Measurements from ENCODE around the gene SIRT5. TPM values are rescaled to one million over a fixed set of nuclear protein-coding genes. Genes with fewer than 3 reads are reported as not detected.

SIRT5 gene
- total RNA-seq, 4 donors from 2014 or later = 16.2 to 27.9 (median 18.0) TPM

- H3K4me1 ChIP-seq = no peaks in the 10 kb centered on the region
- intact Hi-C loops (cut with DNase I; ENCODE audit: low total_unique reads) = no loop called here
- no peaks in the 10 kb centered on the region for H3K27me3 ChIP-seq
- no peaks in the 10 kb centered on the region for H3K9me3 ChIP-seq
- TF ChIP-seq POLR2A (IDR thresholded peaks at IDR 0.05) (no peak), CTCF (IDR thresholded peaks at IDR 0.05) (no peak)
- no peaks in the 10 kb centered on the region for H3K36me3 ChIP-seq
- DNase-seq = no peak
- no peak overlapping the region for H3K27ac ChIP-seq
- no peak overlapping the region for H3K4me3 ChIP-seq
Measured at GRCh38 chr6:13604135-13604534, 29.7 kb downstream of the SIRT5 start.

- DNase-seq = no peak
- Histone ChIP-seq H3K36me3 (no peaks in the 10 kb centered on the region), H3K4me3 (no peak overlapping the region), H3K9me3 (no peaks in the 10 kb centered on the region), H3K4me1 (no peaks in the 10 kb centered on the region), H3K27ac (no peak overlapping the region), H3K27me3 (no peaks in the 10 kb centered on the region)
- intact Hi-C loops (cut with DNase I; ENCODE audit: low total_unique reads) = no loop called here
- no peak for TF ChIP-seq POLR2A (IDR thresholded peaks at IDR 0.05)
- TF ChIP-seq CTCF (IDR thresholded peaks at IDR 0.05) = no peak
Measured at GRCh38 chr6:13604546-13605416, 30.4 kb downstream of the SIRT5 start.

GRCh38 chr6:13605634-13606033, 31.2 kb downstream of the SIRT5 start:
- H3K9me3 ChIP-seq = no peaks in the 10 kb centered on the region
- DNase-seq = no peak
- TF ChIP-seq POLR2A (IDR thresholded peaks at IDR 0.05) (no peak), CTCF (IDR thresholded peaks at IDR 0.05) (no peak)
- H3K27ac ChIP-seq = no peak overlapping the region
- no peaks in the 10 kb centered on the region for H3K36me3 ChIP-seq
- no peak overlapping the region for H3K4me3 ChIP-seq
- H3K27me3 ChIP-seq = no peaks in the 10 kb centered on the region
- H3K4me1 ChIP-seq = no peaks in the 10 kb centered on the region
- intact Hi-C loops (cut with DNase I; ENCODE audit: low total_unique reads) = no loop called here

- intact Hi-C loops (cut with DNase I; ENCODE audit: low total_unique reads) = loop anchor here (10.0 kb wide), 1 partner anchor 153 kb away; no protein-coding TSS in a partner anchor
- H3K36me3 ChIP-seq = no peaks in the 10 kb centered on the region
- H3K27me3 ChIP-seq = no peaks in the 10 kb centered on the region
- no peak overlapping the region for H3K4me3 ChIP-seq
- no peak for TF ChIP-seq POLR2A (IDR thresholded peaks at IDR 0.05)
- TF ChIP-seq CTCF (IDR thresholded peaks at IDR 0.05) = no peak
- H3K9me3 ChIP-seq = no peaks in the 10 kb centered on the region
- no peak for DNase-seq
- H3K27ac ChIP-seq = no peak overlapping the region
- peaks cover 0 to 4% of the 10 kb centered on the region in 2 donors for H3K4me1 ChIP-seq
Measured at GRCh38 chr6:13611715-13612114, 37.3 kb downstream of the SIRT5 start.

GRCh38 chr6:13613029-13613594, 38.7 kb downstream of the SIRT5 start:
- peaks cover 0 to 4% of the 10 kb centered on the region in 2 donors for H3K4me1 ChIP-seq
- no peak for TF ChIP-seq POLR2A (IDR thresholded peaks at IDR 0.05)
- no peak for TF ChIP-seq CTCF (IDR thresholded peaks at IDR 0.05)
- no peak overlapping the region for H3K27ac ChIP-seq
- no peak for DNase-seq
- intact Hi-C loops (cut with DNase I; ENCODE audit: low total_unique reads) = loop anchor here (10.0 kb wide), 1 partner anchor 152 kb away; no protein-coding TSS in a partner anchor
- no peaks in the 10 kb centered on the region for H3K27me3 ChIP-seq
- no peak overlapping the region for H3K4me3 ChIP-seq
- H3K9me3 ChIP-seq = no peaks in the 10 kb centered on the region
- H3K36me3 ChIP-seq = no peaks in the 10 kb centered on the region

Data from uterus (tissue), 4 donors.